HG02798 (cell line): Measurements from ENCODE around the gene FAM43A.

Experiments used
- ATAC-seq: cut with Tn5 transposase; IDR thresholded peaks from one replicate; pipeline ENCODE4 v1.9.1; 2021; ENCODE audit warnings: mild to moderate bottlenecking; ENCODE audit not compliant: unreplicated experiment, poor library complexity

The FAM43A gene

DNA sequence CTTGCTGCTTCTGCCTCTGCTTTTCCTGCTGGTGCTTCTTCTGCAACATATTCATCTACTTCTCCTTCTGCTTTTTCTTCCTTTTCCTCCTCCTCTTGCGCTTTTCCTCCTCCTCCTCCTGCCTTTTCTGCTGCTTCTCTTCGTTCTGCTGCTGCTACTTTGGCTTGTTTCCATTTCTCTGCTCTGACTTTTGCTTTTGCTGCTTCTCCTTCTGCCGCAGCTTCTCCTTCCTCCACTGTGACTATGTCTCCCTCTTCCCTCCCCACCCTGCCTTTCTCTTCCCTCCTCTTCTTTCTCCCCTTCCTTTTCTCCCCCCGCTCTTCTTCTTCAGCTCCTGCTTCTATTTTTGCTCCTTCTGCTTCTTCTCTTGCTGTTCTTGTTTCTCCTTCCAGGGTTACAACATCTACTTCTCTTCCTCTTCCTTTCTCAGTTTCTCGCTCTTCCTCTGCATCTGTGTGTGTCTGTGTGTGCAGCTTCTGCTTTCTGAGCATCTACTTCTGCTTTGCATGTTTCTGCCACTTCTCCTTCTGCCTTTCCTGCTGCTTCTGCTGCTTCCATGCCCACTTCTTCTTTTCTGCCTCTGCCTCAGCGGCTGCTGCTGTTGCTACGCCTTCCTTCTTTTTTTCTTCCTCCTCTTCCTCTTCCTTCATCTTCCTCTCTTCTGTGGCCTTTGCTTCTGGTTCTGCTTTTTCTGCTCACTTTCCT is 51.4 kb downstream of the FAM43A start:
- ATAC-seq = no peak
